ENCODE results near the gene MTHFD1L.

- TF ChIP-seq CTCFL (IDR thresholded peaks at IDR 0.05; ENCODE audit: borderline replicate concordance, insufficient read depth, low read depth, low read length, poor library complexity, severe bottlenecking) (no peak), KDM1A (IDR thresholded peaks at IDR 0.05) (no peak), ELF2 (CRISPR knock-in tag; IDR thresholded peaks at IDR 0.05) (no peak), VEZF1 (CRISPR knock-in tag; IDR thresholded peaks at IDR 0.05) (no peak), GATA2 (CRISPR knock-in tag; IDR thresholded peaks at IDR 0.05) (no peak), NR2C1 (IDR thresholded peaks at IDR 0.05) (no peak), NR2C1 (tag; IDR thresholded peaks at IDR 0.05) (no peak), JUN (IDR thresholded peaks at IDR 0.05; ENCODE audit: borderline replicate concordance, low read depth, low read length) (no peak), JUN (CRISPR knock-in tag; IDR thresholded peaks at IDR 0.05; ENCODE audit: borderline replicate concordance) (no peak), SMC3 (conservative IDR thresholded peaks at IDR 0.05; ENCODE audit: insufficient read depth, low read depth, low read length) (no peak), ATF1 (CRISPR knock-in tag; IDR thresholded peaks at IDR 0.05) (no peak), ATF1 (tag; IDR thresholded peaks at IDR 0.05) (no peak), SNAPC5 (CRISPR knock-in tag; IDR thresholded peaks at IDR 0.05) (no peak), SFPQ (IDR thresholded peaks at IDR 0.05; ENCODE audit: low read depth, low read length) (no peak), E2F6 (IDR thresholded peaks at IDR 0.05; ENCODE audit: borderline replicate concordance in 1 of 2, extremely low read depth in 1 of 2, insufficient read depth in 1 of 2, insufficient read length in 1 of 2, low read depth in 1 of 2, low read length in 1 of 2, poor library complexity in 1 of 2, severe bottlenecking in 1 of 2) (no peak)
Observed at GRCh38 chr6:150987371-150987828, 121.9 kb downstream of the MTHFD1L start.

All from K562 (cell line).